HepG2 (cell line): ENCODE data around the gene COMMD7. TPM values are rescaled to one million over a fixed set of nuclear protein-coding genes. Genes with fewer than 3 reads are reported as not detected.
A peak's percentile ranks its signal among the peaks of the same experiment; 100 is the strongest.

Source experiments
- ARNT ChIP-seq: fragments of 450-650 bp; IDR thresholded peaks from 2 replicates; pipeline ENCODE4 v1.6.1; 2017
- ATF1 ChIP-seq: IDR thresholded peaks from 2 replicates; pipeline ENCODE4 v1.6.1; 2016; ENCODE audit warnings: mild to moderate bottlenecking, control low read depth
- DPF2 ChIP-seq: sonication (generic); formaldehyde crosslinking; IDR thresholded peaks from 2 replicates; pipeline ENCODE4 v1.4.0; 2020; ENCODE audit warnings: mild to moderate bottlenecking, low read depth, missing genetic modification reagents, borderline replicate concordance
- HNRNPH1 ChIP-seq: fragments of 200-400 bp; formaldehyde crosslinking; optimal IDR thresholded peaks from 2 replicates; pipeline ENCODE3; 2017; ENCODE audit warnings: mild to moderate bottlenecking, low read depth, low read length
- IRX3 ChIP-seq: sonication (generic); formaldehyde crosslinking; IDR thresholded peaks from 2 replicates; pipeline ENCODE4 v1.8.1; 2023; ENCODE audit warnings: mild to moderate bottlenecking, low read depth, missing genetic modification reagents, borderline replicate concordance
- JDP2 ChIP-seq: sonication (generic); formaldehyde crosslinking; IDR thresholded peaks from 2 replicates; pipeline ENCODE4 v1.8.1; 2022; ENCODE audit warnings: missing genetic modification reagents, borderline replicate concordance
- KLF11 ChIP-seq: IDR thresholded peaks from 2 replicates; pipeline ENCODE4 v1.6.1; 2016; ENCODE audit warnings: missing compliant biosample characterization
- MAFF ChIP-seq: IDR thresholded peaks from 2 replicates; pipeline ENCODE4 v1.6.1; 2011; ENCODE audit warnings: low read depth, low read length, improper control_type of control experiment
- MAZ ChIP-seq, 2 experiments: sonication (generic) in 1 of 2; formaldehyde crosslinking in 1 of 2; IDR thresholded peaks; 2 replicates each; pipeline versions ENCODE4 v1.5.0 to v1.6.1; 2012 to 2020; ENCODE audit warnings: low read depth in 2 of 2, mild to moderate bottlenecking in 2 of 2, borderline replicate concordance in 1 of 2, improper control_type of control experiment in 1 of 2, low read length in 1 of 2, missing genetic modification reagents in 1 of 2, moderate library complexity in 1 of 2
- NFRKB ChIP-seq: fragments of 450-650 bp; IDR thresholded peaks from 2 replicates; pipeline ENCODE4 v1.6.1; 2017
- NRL ChIP-seq: sonication (generic); formaldehyde crosslinking; IDR thresholded peaks from 2 replicates; pipeline ENCODE4 v1.5.0; 2020; ENCODE audit warnings: missing genetic modification reagents, mild to moderate bottlenecking, moderate library complexity, borderline replicate concordance
- SPEN ChIP-seq: sonication (generic); formaldehyde crosslinking; IDR thresholded peaks from 2 replicates; pipeline ENCODE4 v1.5.1; 2020; ENCODE audit warnings: low read depth, mild to moderate bottlenecking, missing genetic modification reagents
- XRCC5 ChIP-seq: fragments of 200-400 bp; formaldehyde crosslinking; optimal IDR thresholded peaks from 2 replicates; pipeline ENCODE3; 2017; ENCODE audit warnings: mild to moderate bottlenecking, low read length
- ZBTB42 ChIP-seq: sonication (generic); formaldehyde crosslinking; IDR thresholded peaks from 2 replicates; pipeline ENCODE4 v1.5.0; 2020; ENCODE audit warnings: mild to moderate bottlenecking, missing genetic modification reagents
- ZFP41 ChIP-seq: sonication (generic); formaldehyde crosslinking; IDR thresholded peaks from 2 replicates; pipeline ENCODE4 v1.4.0; 2020; ENCODE audit warnings: mild to moderate bottlenecking, missing genetic modification reagents, borderline replicate concordance
- ZMYM3 ChIP-seq: sonication (generic); formaldehyde crosslinking; IDR thresholded peaks from 2 replicates; pipeline ENCODE4 v1.5.1; 2020; ENCODE audit warnings: mild to moderate bottlenecking, missing genetic modification reagents
- ZNF136 ChIP-seq: sonication (generic); formaldehyde crosslinking; IDR thresholded peaks from 2 replicates; pipeline ENCODE4 v1.8.1; 2022; ENCODE audit warnings: low read depth, mild to moderate bottlenecking, moderate library complexity, missing genetic modification reagents
- ZNF296 ChIP-seq: sonication (generic); formaldehyde crosslinking; conservative IDR thresholded peaks from 2 replicates; pipeline ENCODE4 v1.5.0; 2020; ENCODE audit warnings: mild to moderate bottlenecking, missing genetic modification reagents
- ZNF430 ChIP-seq: sonication (generic); formaldehyde crosslinking; IDR thresholded peaks from 2 replicates; pipeline ENCODE4 v1.9.0; 2021; ENCODE audit warnings: mild to moderate bottlenecking, missing genetic modification reagents
- ZNF607 ChIP-seq: sonication (generic); formaldehyde crosslinking; IDR thresholded peaks from 2 replicates; pipeline ENCODE4 v1.5.1; 2020; ENCODE audit warnings: missing genetic modification reagents, mild to moderate bottlenecking, borderline replicate concordance
- ZNF629 ChIP-seq: sonication (generic); formaldehyde crosslinking; conservative IDR thresholded peaks from 2 replicates; pipeline ENCODE4 v1.5.0; 2020; ENCODE audit warnings: missing genetic modification reagents
- ZNF724P ChIP-seq: sonication (generic); formaldehyde crosslinking; IDR thresholded peaks from 2 replicates; pipeline ENCODE4 v1.8.0; 2022; ENCODE audit warnings: missing genetic modification reagents, borderline replicate concordance
- ZNF792 ChIP-seq: IDR thresholded peaks from 2 replicates; pipeline ENCODE4 v1.6.1; 2016
- polyA plus RNA-seq, 8 experiments: library from polyadenylated mRNA; depleted of rRNA in 3 of 8; stranded (reverse) in 7 of 8; unstranded in 1 of 8; fragments of >200 nt; fragmentation: Illumina TruSeq in 4 of 8; extraction: Trizol in 4 of 8; gene quantifications; 2 replicates each; pipeline versions ENCODE4 v1.2.1 to v1.2.3, GENCODE V29; 2011 to 2016; ENCODE audit warnings: low read depth in 4 of 8, missing spikeins in 1 of 8, mixed read lengths in 1 of 8; ENCODE audit not compliant: insufficient read depth in 1 of 8
- total RNA-seq, 5 experiments: library from RNA; depleted of rRNA; stranded (reverse); fragments of >200 nt; fragmentation: Illumina TruSeq; extraction: Trizol; gene quantifications; 2 replicates each; pipeline ENCODE4 v1.2.3, GENCODE V29; 2016; ENCODE audit warnings: low read depth in 1 of 5
- TF ChIP-seq, protein P1 (sequence below): sonication (generic); formaldehyde crosslinking; IDR thresholded peaks from 2 replicates; pipeline ENCODE4 v1.5.1; 2020; ENCODE audit warnings: mild to moderate bottlenecking, missing genetic modification reagents, moderate library complexity
- TF ChIP-seq, protein P2 (sequence below): sonication (generic); formaldehyde crosslinking; conservative IDR thresholded peaks from 2 replicates; pipeline ENCODE4 v1.8.1; 2023; ENCODE audit warnings: missing genetic modification reagents

COMMD7 gene
- total and polyA plus RNA-seq, 2 of the 13 experiments (the other 11 are each of a cell fraction or from before 2014, with no cell fraction given) = 42.1 to 53.3 TPM

DNA sequence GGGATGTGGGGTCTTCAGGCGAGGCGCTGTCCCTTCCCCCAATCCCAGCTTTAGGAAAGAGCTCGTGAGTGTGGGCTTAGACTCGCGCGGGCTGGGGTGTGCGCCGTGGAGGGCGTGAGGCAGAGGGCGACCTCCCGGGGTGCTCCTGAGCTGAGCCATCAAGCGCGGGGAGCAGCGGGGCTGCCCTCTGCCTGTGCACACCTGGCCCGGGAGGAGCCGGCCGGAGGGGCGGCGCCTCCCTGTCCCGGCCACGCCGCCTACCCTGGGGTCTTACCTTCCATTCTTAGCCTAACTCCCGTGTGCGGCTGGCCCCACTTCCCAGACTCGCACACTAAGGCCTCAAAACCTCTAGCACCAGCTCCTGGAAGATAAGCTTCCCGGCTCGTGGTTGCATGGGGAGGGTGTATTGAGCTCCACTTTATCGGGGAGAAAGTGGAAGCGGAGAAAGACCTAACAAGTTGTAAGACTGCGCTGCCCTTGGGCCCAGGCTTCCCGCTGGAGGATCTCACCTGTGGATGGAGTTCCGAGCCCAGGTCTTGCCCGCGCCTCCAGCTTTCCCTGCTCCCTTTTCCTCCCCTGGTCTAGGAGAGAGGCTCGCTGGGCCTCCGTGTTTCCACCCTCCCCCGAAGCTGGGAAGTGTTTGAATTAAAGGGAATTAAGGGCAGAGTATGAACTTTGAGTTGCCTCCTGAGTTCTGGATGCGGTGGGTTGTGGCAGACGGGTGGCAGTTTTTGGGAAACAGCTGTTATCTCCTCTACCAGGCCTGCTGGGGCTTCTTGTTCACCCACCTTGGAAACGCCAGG, 20.1 kb upstream of the COMMD7 start (continued):
- TF ChIP-seq ZMYM3 (CRISPR knock-in tag) (peak; percentile 90), ZBTB42 (CRISPR knock-in tag) (peak; percentile 43; the same call in 1 of the 2 replicates), NRL (CRISPR knock-in tag) (peak; percentile 69; the same call in 1 of the 2 replicates), ATF1 (no peak), XRCC5 (peak; percentile 27), ZNF724P (CRISPR knock-in tag) (0 out of 2 replicates have a peak, but pooled peaks have one; percentile 22), ZFP41 (0 out of 2 replicates have a peak, but pooled peaks have one; percentile 56), ZNF629 (CRISPR knock-in tag) (peak; percentile 97), ZNF792 (CRISPR knock-in tag) (0 out of 2 replicates have a peak, but pooled peaks have one; percentile 21), ZNF296 (CRISPR knock-in tag) (0 out of 2 replicates have a peak, but pooled peaks have one; percentile 86), MAFF (no peak), ZNF430 (CRISPR knock-in tag) (0 out of 2 replicates have a peak, but pooled peaks have one; percentile 60), ZNF607 (peak; percentile 67; the same call in 1 of the 2 replicates), KLF11 (CRISPR knock-in tag) (no peak), HNRNPH1 (no peak), ARNT (no peak), ZNF136 (0 out of 2 replicates have a peak, but pooled peaks have one; percentile 57), MAZ (IDR thresholded peaks at IDR 0.05; ENCODE audit: borderline replicate concordance, low read depth, low read length) (no peak), MAZ (CRISPR knock-in tag; IDR thresholded peaks at IDR 0.05; ENCODE audit: low read depth) (peak; percentile 30; the same call in 1 of the 2 replicates), IRX3 (CRISPR knock-in tag) (peak; percentile 82; the same call in 1 of the 2 replicates), DPF2 (CRISPR knock-in tag) (0 out of 2 replicates have a peak, but pooled peaks have one; percentile 16), SPEN (CRISPR knock-in tag) (no peak; the same call in 1 of the 2 replicates), JDP2 (CRISPR knock-in tag) (no peak), NFRKB (no peak)
- TF ChIP-seq, protein P1, sequence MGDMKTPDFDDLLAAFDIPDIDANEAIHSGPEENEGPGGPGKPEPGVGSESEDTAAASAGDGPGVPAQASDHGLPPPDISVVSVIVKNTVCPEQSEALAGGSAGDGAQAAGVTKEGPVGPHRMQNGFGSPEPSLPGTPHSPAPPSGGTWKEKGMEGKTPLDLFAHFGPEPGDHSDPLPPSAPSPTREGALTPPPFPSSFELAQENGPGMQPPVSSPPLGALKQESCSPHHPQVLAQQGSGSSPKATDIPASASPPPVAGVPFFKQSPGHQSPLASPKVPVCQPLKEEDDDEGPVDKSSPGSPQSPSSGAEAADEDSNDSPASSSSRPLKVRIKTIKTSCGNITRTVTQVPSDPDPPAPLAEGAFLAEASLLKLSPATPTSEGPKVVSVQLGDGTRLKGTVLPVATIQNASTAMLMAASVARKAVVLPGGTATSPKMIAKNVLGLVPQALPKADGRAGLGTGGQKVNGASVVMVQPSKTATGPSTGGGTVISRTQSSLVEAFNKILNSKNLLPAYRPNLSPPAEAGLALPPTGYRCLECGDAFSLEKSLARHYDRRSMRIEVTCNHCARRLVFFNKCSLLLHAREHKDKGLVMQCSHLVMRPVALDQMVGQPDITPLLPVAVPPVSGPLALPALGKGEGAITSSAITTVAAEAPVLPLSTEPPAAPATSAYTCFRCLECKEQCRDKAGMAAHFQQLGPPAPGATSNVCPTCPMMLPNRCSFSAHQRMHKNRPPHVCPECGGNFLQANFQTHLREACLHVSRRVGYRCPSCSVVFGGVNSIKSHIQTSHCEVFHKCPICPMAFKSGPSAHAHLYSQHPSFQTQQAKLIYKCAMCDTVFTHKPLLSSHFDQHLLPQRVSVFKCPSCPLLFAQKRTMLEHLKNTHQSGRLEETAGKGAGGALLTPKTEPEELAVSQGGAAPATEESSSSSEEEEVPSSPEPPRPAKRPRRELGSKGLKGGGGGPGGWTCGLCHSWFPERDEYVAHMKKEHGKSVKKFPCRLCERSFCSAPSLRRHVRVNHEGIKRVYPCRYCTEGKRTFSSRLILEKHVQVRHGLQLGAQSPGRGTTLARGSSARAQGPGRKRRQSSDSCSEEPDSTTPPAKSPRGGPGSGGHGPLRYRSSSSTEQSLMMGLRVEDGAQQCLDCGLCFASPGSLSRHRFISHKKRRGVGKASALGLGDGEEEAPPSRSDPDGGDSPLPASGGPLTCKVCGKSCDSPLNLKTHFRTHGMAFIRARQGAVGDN (CRISPR knock-in tag) = peak; percentile 77
- TF ChIP-seq, protein P2, sequence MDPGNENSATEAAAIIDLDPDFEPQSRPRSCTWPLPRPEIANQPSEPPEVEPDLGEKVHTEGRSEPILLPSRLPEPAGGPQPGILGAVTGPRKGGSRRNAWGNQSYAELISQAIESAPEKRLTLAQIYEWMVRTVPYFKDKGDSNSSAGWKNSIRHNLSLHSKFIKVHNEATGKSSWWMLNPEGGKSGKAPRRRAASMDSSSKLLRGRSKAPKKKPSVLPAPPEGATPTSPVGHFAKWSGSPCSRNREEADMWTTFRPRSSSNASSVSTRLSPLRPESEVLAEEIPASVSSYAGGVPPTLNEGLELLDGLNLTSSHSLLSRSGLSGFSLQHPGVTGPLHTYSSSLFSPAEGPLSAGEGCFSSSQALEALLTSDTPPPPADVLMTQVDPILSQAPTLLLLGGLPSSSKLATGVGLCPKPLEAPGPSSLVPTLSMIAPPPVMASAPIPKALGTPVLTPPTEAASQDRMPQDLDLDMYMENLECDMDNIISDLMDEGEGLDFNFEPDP (CRISPR knock-in tag) = 0 out of 2 replicates have a peak, but pooled peaks have one; percentile 86
